Activated CD4-positive, CD25-positive, alpha-beta regulatory T cell (primary cell): Measurements from ENCODE around the gene NDN.

Source experiments
- DNase-seq, 4 experiments: peaks; one replicate each; lab custom pipeline; 2025; lab: John Stamatoyannopoulos, UW

The NDN gene

DNA sequence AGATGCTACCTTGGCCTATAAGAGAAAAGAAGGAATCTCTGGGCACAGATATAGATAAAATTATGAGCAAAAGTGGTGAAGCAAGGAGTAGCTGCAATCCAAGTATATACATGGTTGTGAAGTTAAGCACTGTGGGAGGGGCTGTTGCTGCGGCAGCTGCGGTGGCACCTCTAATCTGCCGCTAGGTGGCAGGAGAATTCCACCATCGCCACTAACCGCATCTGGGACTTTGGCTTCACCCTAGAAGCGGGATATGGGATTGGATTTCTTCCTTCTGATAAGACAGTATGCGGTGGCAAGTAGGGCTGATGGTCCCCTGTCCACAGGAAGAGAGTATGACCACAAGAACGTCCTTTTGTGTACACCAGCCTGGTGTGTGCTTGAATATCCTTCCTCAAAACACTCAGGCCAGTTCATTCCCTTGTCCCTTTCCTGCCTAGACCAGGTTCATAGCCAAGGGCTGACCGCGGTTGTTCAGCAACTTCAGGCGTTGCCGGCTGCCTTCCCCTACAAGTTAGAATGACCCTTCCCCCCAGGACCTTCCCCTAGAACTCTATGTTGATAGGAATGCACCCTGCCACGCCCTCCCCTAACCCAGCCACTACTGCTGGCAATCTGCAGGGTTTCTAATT lies 44.6 kb downstream of the NDN start:
- DNase-seq, result no peak
